Stimulated activated naive CD8-positive, alpha-beta T cell treated with anti-CD3 and anti-CD28 coated beads, Interleukin-15, Interleukin-2, amounts not matched to agents 100 ng/mL and 50 ng/mL, for 24 hours (primary cell): ENCODE results near the gene ADIPOR1.
"Not testable (repeated sequence)": the region's sequence is repeated elsewhere in the genome, so short reads cannot be mapped to it uniquely, and the experiment has no call there.

ENCODE experiments used
- H3K27ac Mint-ChIP-seq: one replicate; pipeline ENCODE4 v1.8.0; 2021; ENCODE audit warnings: mild to moderate bottlenecking, mixed read lengths
- H3K27me3 Mint-ChIP-seq: one replicate; pipeline ENCODE4 v1.8.0; 2021; ENCODE audit warnings: mixed read lengths
- H3K36me3 Mint-ChIP-seq: one replicate; pipeline ENCODE4 v1.8.0; 2021; ENCODE audit warnings: low read depth, mixed read lengths
- H3K4me1 Mint-ChIP-seq: one replicate; pipeline ENCODE4 v1.8.0; 2021; ENCODE audit warnings: low read depth, mixed read lengths
- H3K4me3 Mint-ChIP-seq: one replicate; pipeline ENCODE4 v1.8.0; 2021; ENCODE audit warnings: mild to moderate bottlenecking, mixed read lengths
- H3K9me3 Mint-ChIP-seq: one replicate; pipeline ENCODE4 v1.8.0; 2021; ENCODE audit warnings: mixed read lengths

ADIPOR1 gene

GRCh38 chr1:202957733-202958543 lies at the start of gene ADIPOR1:
ADIPOR1 (minus strand) TSS chr1:202958312; CDS start chr1:202951070, 7,242 bp downstream.
- H3K36me3 Mint-ChIP-seq: peaks cover 7% of the 10 kb centered on the region
- peak within 1 kb of the TSS; percentile 75 for H3K27ac Mint-ChIP-seq
- peak within 1 kb of the TSS; percentile 87 for H3K4me3 Mint-ChIP-seq
- no peaks in the 10 kb centered on the region for H3K9me3 Mint-ChIP-seq
- no peaks in the 10 kb centered on the region for H3K27me3 Mint-ChIP-seq
- H3K4me1 Mint-ChIP-seq: peaks cover 41% of the 10 kb centered on the region

GRCh38 chr1:203006948-203007871 lies 49.1 kb upstream of the ADIPOR1 start, which contains the start of gene TMEM183A:
TMEM183A (plus strand) TSS chr1:203007374; CDS start chr1:203007466, 92 bp downstream.
- Mint-ChIP-seq H3K27ac (peak within 1 kb of the TSS; percentile 93), H3K9me3 (no peaks in the 10 kb centered on the region), H3K36me3 (peaks cover 23% of the 10 kb centered on the region), H3K4me1 (peaks cover 34% of the 10 kb centered on the region), H3K27me3 (no peaks in the 10 kb centered on the region), H3K4me3 (peak within 1 kb of the TSS; percentile 96)

- Mint-ChIP-seq H3K27ac (peak overlapping the region; percentile 91), H3K4me1 (peaks cover 29% of the 10 kb centered on the region), H3K4me3 (peak overlapping the region; percentile 96), H3K36me3 (peaks cover 13% of the 10 kb centered on the region)
- H3K9me3 Mint-ChIP-seq, H3K27me3 Mint-ChIP-seq: not testable (repeated sequence)
These were observed 47.5 kb upstream of the ADIPOR1 start for GRCh38 chr1:203005395-203006142.

- no peaks in the 10 kb centered on the region for H3K36me3 Mint-ChIP-seq
- peaks cover 3% of the 10 kb centered on the region for H3K27me3 Mint-ChIP-seq
- H3K4me1 Mint-ChIP-seq: peaks cover 27% of the 10 kb centered on the region
- H3K27ac Mint-ChIP-seq: no peak overlapping the region
- H3K4me3 Mint-ChIP-seq: no peak overlapping the region
- H3K9me3 Mint-ChIP-seq: no peaks in the 10 kb centered on the region
These were observed 44.8 kb upstream of the ADIPOR1 start for GRCh38 chr1:203002951-203003350.

- Mint-ChIP-seq H3K4me1 (peaks cover 24% of the 10 kb centered on the region), H3K27me3 (peaks cover 7% of the 10 kb centered on the region), H3K9me3 (no peaks in the 10 kb centered on the region), H3K36me3 (no peaks in the 10 kb centered on the region), H3K27ac (no peak overlapping the region), H3K4me3 (no peak overlapping the region)
These were observed 43.9 kb upstream of the ADIPOR1 start for GRCh38 chr1:203001986-203002385.

GRCh38 chr1:203000217-203000944 lies 42.3 kb upstream of the ADIPOR1 start:
- Mint-ChIP-seq H3K9me3 (no peaks in the 10 kb centered on the region), H3K4me1 (peaks cover 12% of the 10 kb centered on the region), H3K4me3 (no peak overlapping the region), H3K36me3 (no peaks in the 10 kb centered on the region), H3K27ac (no peak overlapping the region), H3K27me3 (peaks cover 13% of the 10 kb centered on the region)

- H3K27ac Mint-ChIP-seq: no peak overlapping the region
- H3K27me3 Mint-ChIP-seq: peaks cover 22% of the 10 kb centered on the region
- no peak overlapping the region for H3K4me3 Mint-ChIP-seq
- no peaks in the 10 kb centered on the region for H3K9me3 Mint-ChIP-seq
- no peaks in the 10 kb centered on the region for H3K36me3 Mint-ChIP-seq
- H3K4me1 Mint-ChIP-seq: peaks cover 11% of the 10 kb centered on the region
These were observed 41.0 kb upstream of the ADIPOR1 start for GRCh38 chr1:202998836-202999750.

GRCh38 chr1:202994756-202995155 lies 36.6 kb upstream of the ADIPOR1 start:
- Mint-ChIP-seq H3K4me3 (no peak overlapping the region), H3K27me3 (peaks cover 34% of the 10 kb centered on the region), H3K9me3 (no peaks in the 10 kb centered on the region), H3K36me3 (no peaks in the 10 kb centered on the region), H3K27ac (no peak overlapping the region), H3K4me1 (peaks cover 8% of the 10 kb centered on the region)

GRCh38 chr1:202991112-202991511 lies 33.0 kb upstream of the ADIPOR1 start:
- Mint-ChIP-seq H3K4me1 (no peaks in the 10 kb centered on the region), H3K27me3 (peaks cover 27% of the 10 kb centered on the region), H3K36me3 (no peaks in the 10 kb centered on the region), H3K27ac (no peak overlapping the region), H3K4me3 (no peak overlapping the region), H3K9me3 (no peaks in the 10 kb centered on the region)

GRCh38 chr1:202989879-202990278 lies 31.8 kb upstream of the ADIPOR1 start:
- Mint-ChIP-seq H3K4me3 (no peak overlapping the region), H3K4me1 (no peaks in the 10 kb centered on the region), H3K9me3 (no peaks in the 10 kb centered on the region), H3K27me3 (peaks cover 16% of the 10 kb centered on the region), H3K36me3 (no peaks in the 10 kb centered on the region), H3K27ac (no peak overlapping the region)

GRCh38 chr1:202987922-202988583 lies 29.9 kb upstream of the ADIPOR1 start:
- Mint-ChIP-seq H3K27ac (no peak overlapping the region), H3K4me3 (no peak overlapping the region), H3K27me3 (peaks cover 7% of the 10 kb centered on the region), H3K36me3 (no peaks in the 10 kb centered on the region), H3K9me3 (no peaks in the 10 kb centered on the region), H3K4me1 (no peaks in the 10 kb centered on the region)

- Mint-ChIP-seq H3K4me1 (no peaks in the 10 kb centered on the region), H3K4me3 (no peak overlapping the region), H3K27ac (no peak overlapping the region), H3K27me3 (peaks cover 7% of the 10 kb centered on the region), H3K9me3 (no peaks in the 10 kb centered on the region), H3K36me3 (no peaks in the 10 kb centered on the region)
These were observed 29.1 kb upstream of the ADIPOR1 start for GRCh38 chr1:202987255-202987654.

- H3K9me3 Mint-ChIP-seq, H3K27ac Mint-ChIP-seq, H3K4me1 Mint-ChIP-seq, H3K27me3 Mint-ChIP-seq, H3K36me3 Mint-ChIP-seq, H3K4me3 Mint-ChIP-seq: not testable (repeated sequence)
These were observed 28.0 kb upstream of the ADIPOR1 start for GRCh38 chr1:202986120-202986519.
